ENCODE measurements around the gene KPNA2.

KPNA2 gene

DNA sequence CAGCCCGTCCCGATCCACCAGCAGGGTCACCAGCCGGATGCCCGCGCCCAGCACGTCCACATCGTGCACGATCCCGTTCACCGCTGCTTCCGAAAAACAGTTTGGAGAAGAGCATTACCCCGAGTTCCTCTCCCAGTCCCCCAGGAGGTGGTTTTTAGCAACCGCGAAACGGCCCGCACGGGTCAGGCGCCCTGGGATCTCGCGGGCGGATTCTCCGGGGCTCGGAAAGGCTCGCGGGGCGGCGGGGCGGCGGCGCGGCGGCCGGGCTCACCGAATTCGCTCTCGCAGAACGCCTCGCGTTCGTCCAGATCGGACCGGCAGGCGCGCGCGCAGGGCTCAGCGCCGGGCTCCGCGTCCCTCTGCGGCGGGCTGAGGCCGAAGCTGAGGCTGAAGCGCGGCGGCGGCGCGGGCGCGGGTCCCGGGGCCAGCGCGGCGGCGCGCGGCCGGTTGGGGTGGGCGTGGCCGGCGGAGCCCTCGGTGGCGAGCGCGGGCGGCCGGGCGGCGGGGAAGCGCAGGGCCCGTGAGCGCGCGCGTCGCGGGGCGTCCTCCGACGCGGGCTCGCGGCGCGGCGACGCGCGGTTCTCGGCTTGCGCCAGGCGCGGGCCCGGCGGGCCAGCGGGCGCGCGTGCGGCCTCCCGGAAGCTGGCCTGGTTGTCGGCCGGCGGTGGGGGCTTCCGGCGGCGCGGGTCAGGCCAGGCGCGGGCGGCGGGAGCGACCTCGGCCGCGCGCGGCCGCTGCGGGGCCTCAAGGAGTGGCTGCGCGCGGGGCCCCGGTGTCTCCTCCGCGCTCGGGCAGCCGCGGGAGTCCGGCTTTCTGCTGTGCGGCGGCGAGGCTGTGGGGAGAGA is 42.2 kb upstream of the KPNA2 start:
- Histone ChIP-seq H3K27ac (replicated peaks) (peak overlapping the region; percentile 90), H3K4me3 (replicated peaks; ENCODE audit: insufficient read depth, low read length) (peak overlapping the region; percentile 69), H3K27me3 (ENCODE audit: insufficient read depth, poor library complexity, severe bottlenecking) (peaks cover 3% of the 10 kb centered on the region)
- peak; percentile 56 to 81 for DNase-seq (ENCODE audit: low read depth in 1 of 2, low spot score in 1 of 2)
- TF ChIP-seq POLR2AphosphoS5 (IDR thresholded peaks at IDR 0.05; ENCODE audit: low read depth), result peak; percentile 24
- TF ChIP-seq SPI1 (IDR thresholded peaks at IDR 0.05; ENCODE audit: borderline replicate concordance, low read depth), result peak; percentile 62; the same call in 1 of the 2 replicates
- no peak for TF ChIP-seq GABPA (IDR thresholded peaks at IDR 0.05; ENCODE audit: low read depth)
- TF ChIP-seq REST (IDR thresholded peaks at IDR 0.05; ENCODE audit: insufficient replicate concordance, low read depth), result no peak

GRCh38 chr17:67993998-67994361 is 41.6 kb upstream of the KPNA2 start:
- peak overlapping the region; percentile 69 for H3K4me3 ChIP-seq (replicated peaks; ENCODE audit: insufficient read depth, low read length)
- H3K27ac ChIP-seq (replicated peaks), result peak overlapping the region; percentile 90
- H3K27me3 ChIP-seq (ENCODE audit: insufficient read depth, poor library complexity, severe bottlenecking), result peaks cover 3% of the 10 kb centered on the region
- DNase-seq (ENCODE audit: low read depth in 1 of 2, low spot score in 1 of 2), result no peak
- TF ChIP-seq SPI1 (IDR thresholded peaks at IDR 0.05; ENCODE audit: borderline replicate concordance, low read depth) (no peak), GABPA (IDR thresholded peaks at IDR 0.05; ENCODE audit: low read depth) (no peak), POLR2AphosphoS5 (IDR thresholded peaks at IDR 0.05; ENCODE audit: low read depth) (no peak), REST (IDR thresholded peaks at IDR 0.05; ENCODE audit: insufficient replicate concordance, low read depth) (no peak)
- TF ChIP-seq, protein P1, sequence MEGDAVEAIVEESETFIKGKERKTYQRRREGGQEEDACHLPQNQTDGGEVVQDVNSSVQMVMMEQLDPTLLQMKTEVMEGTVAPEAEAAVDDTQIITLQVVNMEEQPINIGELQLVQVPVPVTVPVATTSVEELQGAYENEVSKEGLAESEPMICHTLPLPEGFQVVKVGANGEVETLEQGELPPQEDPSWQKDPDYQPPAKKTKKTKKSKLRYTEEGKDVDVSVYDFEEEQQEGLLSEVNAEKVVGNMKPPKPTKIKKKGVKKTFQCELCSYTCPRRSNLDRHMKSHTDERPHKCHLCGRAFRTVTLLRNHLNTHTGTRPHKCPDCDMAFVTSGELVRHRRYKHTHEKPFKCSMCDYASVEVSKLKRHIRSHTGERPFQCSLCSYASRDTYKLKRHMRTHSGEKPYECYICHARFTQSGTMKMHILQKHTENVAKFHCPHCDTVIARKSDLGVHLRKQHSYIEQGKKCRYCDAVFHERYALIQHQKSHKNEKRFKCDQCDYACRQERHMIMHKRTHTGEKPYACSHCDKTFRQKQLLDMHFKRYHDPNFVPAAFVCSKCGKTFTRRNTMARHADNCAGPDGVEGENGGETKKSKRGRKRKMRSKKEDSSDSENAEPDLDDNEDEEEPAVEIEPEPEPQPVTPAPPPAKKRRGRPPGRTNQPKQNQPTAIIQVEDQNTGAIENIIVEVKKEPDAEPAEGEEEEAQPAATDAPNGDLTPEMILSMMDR (IDR thresholded peaks at IDR 0.05; ENCODE audit: insufficient read depth, low read length), result no peak

GRCh38 chr17:67994817-67995569 is 40.5 kb upstream of the KPNA2 start:
- peak in 1 of 2 experiments; percentile 43 for DNase-seq (ENCODE audit: low read depth in 1 of 2, low spot score in 1 of 2)
- H3K27me3 ChIP-seq (ENCODE audit: insufficient read depth, poor library complexity, severe bottlenecking), result peaks cover 3% of the 10 kb centered on the region
- TF ChIP-seq SPI1 (IDR thresholded peaks at IDR 0.05; ENCODE audit: borderline replicate concordance, low read depth) (no peak), POLR2AphosphoS5 (IDR thresholded peaks at IDR 0.05; ENCODE audit: low read depth) (no peak), REST (IDR thresholded peaks at IDR 0.05; ENCODE audit: insufficient replicate concordance, low read depth) (no peak), GABPA (IDR thresholded peaks at IDR 0.05; ENCODE audit: low read depth) (no peak)
- TF ChIP-seq, protein P1 (IDR thresholded peaks at IDR 0.05; ENCODE audit: insufficient read depth, low read length), result no peak
- no peak overlapping the region for H3K27ac ChIP-seq (replicated peaks)
- peak overlapping the region; percentile 43 for H3K4me3 ChIP-seq (replicated peaks; ENCODE audit: insufficient read depth, low read length)

Measured in HL-60 (cell line).